ENCODE data around the gene UBXN2A.
"Not testable (repeated sequence)": the region's sequence is repeated elsewhere in the genome, so short reads cannot be mapped to it uniquely, and the experiment has no call there.

Gene UBXN2A

GRCh38 chr2:24011250-24012104 lies 71.2 kb downstream of the UBXN2A start:
- H3K4me3 ChIP-seq (ENCODE audit: low read depth, low read length), result no peak overlapping the region

GRCh38 chr2:24012521-24013188 lies 72.4 kb downstream of the UBXN2A start:
- H3K4me3 ChIP-seq (ENCODE audit: low read depth, low read length), result no peak overlapping the region

GRCh38 chr2:24014902-24015301 lies 74.6 kb downstream of the UBXN2A start:
- H3K4me3 ChIP-seq (ENCODE audit: low read depth, low read length), result not testable (repeated sequence)

- no peak overlapping the region for H3K4me3 ChIP-seq (ENCODE audit: low read depth, low read length)
These were observed 75.5 kb downstream of the UBXN2A start for GRCh38 chr2:24015562-24016375.

GRCh38 chr2:24016376-24016761 lies 76.1 kb downstream of the UBXN2A start:
- no peak overlapping the region for H3K4me3 ChIP-seq (ENCODE audit: low read depth, low read length)

GRCh38 chr2:24016853-24017703 lies 76.8 kb downstream of the UBXN2A start:
- H3K4me3 ChIP-seq (ENCODE audit: low read depth, low read length), result no peak overlapping the region

- no peak overlapping the region for H3K4me3 ChIP-seq (ENCODE audit: low read depth, low read length)
These were observed 77.4 kb downstream of the UBXN2A start for GRCh38 chr2:24017711-24018110.

- no peak overlapping the region for H3K4me3 ChIP-seq (ENCODE audit: low read depth, low read length)
These were observed 78.0 kb downstream of the UBXN2A start for GRCh38 chr2:24018241-24018640.

GRCh38 chr2:24019729-24020128 lies 79.5 kb downstream of the UBXN2A start:
- no peak overlapping the region for H3K4me3 ChIP-seq (ENCODE audit: low read depth, low read length)

- H3K4me3 ChIP-seq (ENCODE audit: low read depth, low read length), result no peak overlapping the region
These were observed 80.0 kb downstream of the UBXN2A start for GRCh38 chr2:24020244-24020643.

GRCh38 chr2:24021122-24021998 lies 81.1 kb downstream of the UBXN2A start:
- no peak overlapping the region for H3K4me3 ChIP-seq (ENCODE audit: low read depth, low read length)

- no peak overlapping the region for H3K4me3 ChIP-seq (ENCODE audit: low read depth, low read length)
These were observed 82.2 kb downstream of the UBXN2A start for GRCh38 chr2:24022324-24022974.

GRCh38 chr2:24022975-24023575 lies 82.8 kb downstream of the UBXN2A start:
- H3K4me3 ChIP-seq (ENCODE audit: low read depth, low read length), result no peak overlapping the region

GRCh38 chr2:24024018-24024417 lies 83.8 kb downstream of the UBXN2A start:
- no peak overlapping the region for H3K4me3 ChIP-seq (ENCODE audit: low read depth, low read length)

- no peak overlapping the region for H3K4me3 ChIP-seq (ENCODE audit: low read depth, low read length)
These were observed 84.9 kb downstream of the UBXN2A start for GRCh38 chr2:24024996-24025663.

- H3K4me3 ChIP-seq (ENCODE audit: low read depth, low read length), result no peak overlapping the region
These were observed 86.0 kb downstream of the UBXN2A start for GRCh38 chr2:24026233-24026632.

- H3K4me3 ChIP-seq (ENCODE audit: low read depth, low read length), result no peak overlapping the region
These were observed 98.7 kb downstream of the UBXN2A start for GRCh38 chr2:24038786-24039499.

- H3K4me3 ChIP-seq (ENCODE audit: low read depth, low read length), result no peak overlapping the region
These were observed 100.2 kb downstream of the UBXN2A start for GRCh38 chr2:24040511-24040910.

All from iPS-11a (cell line).